ENCODE data around the gene TPX2.

The TPX2 gene

DNA sequence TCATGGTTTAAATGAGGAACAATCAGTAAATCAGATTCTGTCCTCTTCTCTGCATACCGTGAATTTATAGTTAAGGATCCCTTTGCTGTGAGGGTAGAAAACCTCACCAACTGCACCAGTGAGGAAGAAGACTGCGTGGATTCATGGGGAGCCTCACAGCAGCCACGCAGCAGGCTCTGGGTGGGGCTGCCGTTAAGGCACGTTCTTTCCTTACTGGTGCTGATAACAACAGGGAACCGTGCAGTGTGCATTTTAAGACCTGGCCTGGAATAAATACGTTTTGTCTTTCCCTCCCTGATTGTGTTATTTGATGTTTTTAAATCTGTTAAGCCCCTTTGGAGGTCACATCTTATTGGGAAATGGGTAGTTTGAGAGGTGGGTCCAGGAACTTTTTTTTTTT is 62.4 kb downstream of the TPX2 start:
- Histone ChIP-seq H3K36me3 (no peaks in the 10 kb centered on the region), H3K27ac (no peak overlapping the region), H3K9me3 (no peaks in the 10 kb centered on the region), H3K4me1 (peaks cover 0 to 9% (median 4%) of the 10 kb centered on the region in 4 donors), H3K27me3 (no peaks in the 10 kb centered on the region), H3K4me3 (no peak overlapping the region)
- no peak for DNase-seq
- TF ChIP-seq, protein P1, sequence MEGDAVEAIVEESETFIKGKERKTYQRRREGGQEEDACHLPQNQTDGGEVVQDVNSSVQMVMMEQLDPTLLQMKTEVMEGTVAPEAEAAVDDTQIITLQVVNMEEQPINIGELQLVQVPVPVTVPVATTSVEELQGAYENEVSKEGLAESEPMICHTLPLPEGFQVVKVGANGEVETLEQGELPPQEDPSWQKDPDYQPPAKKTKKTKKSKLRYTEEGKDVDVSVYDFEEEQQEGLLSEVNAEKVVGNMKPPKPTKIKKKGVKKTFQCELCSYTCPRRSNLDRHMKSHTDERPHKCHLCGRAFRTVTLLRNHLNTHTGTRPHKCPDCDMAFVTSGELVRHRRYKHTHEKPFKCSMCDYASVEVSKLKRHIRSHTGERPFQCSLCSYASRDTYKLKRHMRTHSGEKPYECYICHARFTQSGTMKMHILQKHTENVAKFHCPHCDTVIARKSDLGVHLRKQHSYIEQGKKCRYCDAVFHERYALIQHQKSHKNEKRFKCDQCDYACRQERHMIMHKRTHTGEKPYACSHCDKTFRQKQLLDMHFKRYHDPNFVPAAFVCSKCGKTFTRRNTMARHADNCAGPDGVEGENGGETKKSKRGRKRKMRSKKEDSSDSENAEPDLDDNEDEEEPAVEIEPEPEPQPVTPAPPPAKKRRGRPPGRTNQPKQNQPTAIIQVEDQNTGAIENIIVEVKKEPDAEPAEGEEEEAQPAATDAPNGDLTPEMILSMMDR (IDR thresholded peaks at IDR 0.05), result no peak
- intact Hi-C loops (cut with DNase I; ENCODE audit: low total_unique reads), result no loop called here

DNA sequence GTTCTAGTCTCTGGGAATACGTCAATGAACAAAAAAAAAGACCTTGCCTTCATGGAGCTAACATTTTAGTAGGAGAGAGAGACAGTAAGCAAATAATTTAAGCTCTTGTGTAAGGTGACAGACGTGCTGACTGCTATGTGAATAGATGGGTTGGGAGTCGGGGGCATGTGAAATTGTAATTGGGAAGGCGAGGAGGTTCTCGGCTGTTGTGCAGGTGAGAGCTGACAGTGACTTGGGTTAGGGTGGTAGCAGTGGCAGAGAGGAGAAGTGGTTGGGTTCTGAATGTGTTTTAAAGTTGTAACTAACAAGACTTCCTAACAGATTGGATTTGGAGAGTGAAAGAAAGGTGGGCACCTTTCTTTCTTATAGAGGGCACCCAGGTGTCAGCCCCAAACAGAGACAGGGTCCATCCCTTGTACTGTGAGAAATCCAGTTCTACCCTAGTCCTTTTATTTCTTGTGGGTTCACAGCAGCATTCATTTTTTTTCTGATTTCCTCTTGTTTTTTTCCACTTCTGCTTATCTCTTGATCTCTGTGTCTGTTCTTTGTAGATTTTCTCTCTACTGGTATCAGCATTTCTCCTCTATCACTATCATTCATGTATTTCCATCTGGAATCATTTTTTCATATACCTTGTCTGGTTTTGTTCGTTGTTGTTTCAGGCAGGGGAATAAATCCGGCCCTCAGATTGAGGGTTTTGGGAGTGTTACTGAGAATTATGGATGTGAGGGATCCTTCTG is 64.6 kb downstream of the TPX2 start:
- H3K27ac ChIP-seq, result no peak overlapping the region
- no peaks in the 10 kb centered on the region for H3K9me3 ChIP-seq
- intact Hi-C loops (cut with DNase I; ENCODE audit: low total_unique reads), result no loop called here
- no peaks in the 10 kb centered on the region for H3K36me3 ChIP-seq
- DNase-seq, result no peak
- H3K4me1 ChIP-seq, result peaks cover 0 to 30% (median 21%) of the 10 kb centered on the region in 4 donors
- TF ChIP-seq, protein P1 (IDR thresholded peaks at IDR 0.05), result no peak
- H3K4me3 ChIP-seq, result no peak overlapping the region
- H3K27me3 ChIP-seq, result no peaks in the 10 kb centered on the region

DNA sequence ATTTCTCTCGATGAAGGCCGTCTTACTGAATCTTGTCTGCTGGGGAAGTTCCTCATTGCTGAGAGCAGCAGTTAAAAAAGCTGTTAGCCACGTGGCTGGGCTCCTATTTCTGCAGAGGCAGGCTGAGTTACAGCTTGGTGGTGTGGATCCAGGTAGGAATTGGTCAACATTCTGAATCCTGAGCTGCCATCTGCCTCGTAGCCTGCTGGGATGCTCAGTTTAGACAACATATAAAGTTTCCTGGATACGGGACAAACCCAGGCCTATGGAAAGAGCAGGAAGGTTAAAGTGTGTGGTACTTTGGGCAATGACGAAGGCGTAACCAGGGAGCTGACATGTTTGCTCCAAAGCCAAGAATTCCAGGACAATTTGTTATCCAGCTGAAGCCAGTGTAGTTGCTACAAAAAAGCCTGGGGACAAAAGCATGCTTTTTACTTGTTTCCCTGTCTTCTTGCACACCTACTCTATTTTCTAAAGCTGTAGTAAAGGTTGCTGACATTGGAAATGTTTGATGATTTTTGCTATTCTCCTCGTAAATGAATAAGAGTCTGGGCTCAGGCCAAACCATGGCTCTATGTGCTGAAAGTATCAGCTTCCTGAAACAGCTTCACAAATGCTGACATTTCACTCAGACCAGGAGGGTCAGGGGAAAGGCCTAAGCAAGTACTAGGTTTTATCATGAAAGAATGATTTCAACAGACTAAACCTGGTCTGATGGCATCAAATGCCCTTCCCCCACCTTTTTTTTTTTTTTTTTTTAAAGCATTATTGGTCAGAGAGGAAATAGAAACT is 67.7 kb downstream of the TPX2 start:
- Histone ChIP-seq H3K9me3 (no peaks in the 10 kb centered on the region), H3K4me3 (no peak overlapping the region), H3K27me3 (no peaks in the 10 kb centered on the region), H3K4me1 (peaks cover 0 to 60% (median 44%) of the 10 kb centered on the region in 4 donors), H3K36me3 (no peaks in the 10 kb centered on the region), H3K27ac (peak overlapping the region; percentile 69 to 83)
- TF ChIP-seq, protein P1 (IDR thresholded peaks at IDR 0.05), result no peak
- intact Hi-C loops (cut with DNase I; ENCODE audit: low total_unique reads), result no loop called here
- DNase-seq, result no peak

DNA sequence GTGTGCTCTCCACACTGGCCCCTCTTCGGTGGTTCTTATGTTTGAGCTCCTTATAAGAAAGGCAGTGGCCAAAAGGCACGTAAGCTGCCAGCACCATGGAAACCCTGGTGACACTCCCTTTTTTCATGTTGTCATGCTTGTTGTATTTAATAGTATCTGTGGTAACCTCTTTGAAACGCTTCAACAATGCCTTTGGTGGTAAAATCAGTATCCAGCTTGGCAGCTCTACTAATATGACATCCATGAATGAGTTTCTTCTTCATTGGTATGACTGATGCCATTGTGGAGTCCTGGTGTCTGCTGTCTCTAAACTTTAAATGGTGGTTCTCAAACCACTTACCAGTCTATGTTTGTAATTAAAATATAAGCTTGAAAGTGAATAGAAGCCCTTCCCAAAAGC is 69.4 kb downstream of the TPX2 start:
- TF ChIP-seq, protein P1 (IDR thresholded peaks at IDR 0.05), result no peak

DNA sequence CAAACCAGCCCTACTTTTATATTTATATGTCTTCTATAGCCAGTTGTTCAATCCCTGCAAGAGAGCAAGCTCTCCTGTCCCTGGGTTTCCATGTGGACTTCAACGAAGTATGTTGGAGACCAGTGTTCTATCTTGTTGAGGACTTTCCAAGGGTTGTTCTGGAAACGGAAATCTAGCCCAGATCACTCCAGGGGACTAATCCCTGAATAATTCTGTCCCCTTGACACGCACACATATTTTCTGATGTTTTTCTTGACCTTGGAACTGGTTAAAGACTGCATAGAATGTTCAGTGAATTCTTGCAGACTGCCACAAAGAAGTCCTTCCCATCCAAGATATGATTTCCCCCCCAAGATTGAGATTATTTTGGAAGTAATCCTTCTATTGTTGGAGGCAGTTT is 70.6 kb downstream of the TPX2 start:
- no peak for DNase-seq
- Histone ChIP-seq H3K4me3 (no peak overlapping the region), H3K4me1 (peaks cover 0 to 89% (median 67%) of the 10 kb centered on the region in 4 donors), H3K27me3 (no peaks in the 10 kb centered on the region), H3K27ac (peak overlapping the region; percentile 83 to 87), H3K36me3 (no peaks in the 10 kb centered on the region), H3K9me3 (no peaks in the 10 kb centered on the region)
- intact Hi-C loops (cut with DNase I; ENCODE audit: low total_unique reads), result loop anchor here (10.0 kb wide), 1 partner anchor 65 kb away; no protein-coding TSS in a partner anchor
- TF ChIP-seq, protein P1 (IDR thresholded peaks at IDR 0.05), result no peak

More for the DNA sequence above, 69.4 kb downstream of the TPX2 start:
- no peaks in the 10 kb centered on the region for H3K9me3 ChIP-seq
- DNase-seq, result no peak
- peaks cover 0 to 77% (median 60%) of the 10 kb centered on the region in 4 donors for H3K4me1 ChIP-seq
- no peaks in the 10 kb centered on the region for H3K36me3 ChIP-seq
- intact Hi-C loops (cut with DNase I; ENCODE audit: low total_unique reads), result no loop called here
- H3K4me3 ChIP-seq, result no peak overlapping the region
- peak overlapping the region; percentile 83 to 87 for H3K27ac ChIP-seq
- H3K27me3 ChIP-seq, result no peaks in the 10 kb centered on the region

Data from tibial artery (tissue), 4 donors.